Smooth muscle cell (in vitro differentiated cells): ENCODE data around the gene PODXL2. TPM values are rescaled to one million over a fixed set of nuclear protein-coding genes. Genes with fewer than 3 reads are reported as not detected.

ENCODE experiments used
- DNase-seq: peaks from one replicate; lab custom pipeline; 2025; ENCODE audit not compliant: unreplicated experiment; lab: John Stamatoyannopoulos, UW
- H2AFZ ChIP-seq: fragments of 200-600 bp; sonication (generic); 2 replicates; pipeline ENCODE4 v1.6.0; 2016; ENCODE audit warnings: antibody characterized with exemption, low read depth, mild to moderate bottlenecking
- H3F3A ChIP-seq: fragments of 200-600 bp; sonication (generic); 2 replicates; pipeline ENCODE4 v1.6.0; 2017; ENCODE audit warnings: antibody characterized with exemption, low read depth
- H3K27ac ChIP-seq: fragments of 200-600 bp; sonication (generic); 2 replicates; pipeline ENCODE4 v1.5.1; 2016; ENCODE audit warnings: low read depth, mild to moderate bottlenecking
- H3K27me3 ChIP-seq: fragments of 200-600 bp; sonication (generic); 2 replicates; pipeline ENCODE4 v1.6.1; 2016; ENCODE audit warnings: low read depth, mild to moderate bottlenecking
- H3K36me3 ChIP-seq: fragments of 200-600 bp; sonication (generic); 2 replicates; pipeline ENCODE4 v1.5.1; 2016; ENCODE audit warnings: low read depth
- H3K4me1 ChIP-seq: fragments of 200-600 bp; sonication (generic); 2 replicates; pipeline ENCODE4 v1.5.1; 2016; ENCODE audit warnings: low read depth
- H3K4me2 ChIP-seq: fragments of 200-600 bp; sonication (generic); 2 replicates; pipeline ENCODE4 v1.6.0; 2016; ENCODE audit warnings: mild to moderate bottlenecking
- H3K4me3 ChIP-seq: fragments of 200-600 bp; sonication (generic); 2 replicates; pipeline ENCODE4 v1.5.1; 2016; ENCODE audit warnings: mild to moderate bottlenecking
- H3K79me2 ChIP-seq: fragments of 200-600 bp; sonication (generic); 2 replicates; pipeline ENCODE4 v1.6.0; 2016; ENCODE audit warnings: low read depth, mild to moderate bottlenecking
- H3K9ac ChIP-seq: fragments of 200-600 bp; sonication (generic); 2 replicates; pipeline ENCODE4 v1.6.0; 2016; ENCODE audit warnings: low read depth
- H3K9me3 ChIP-seq: fragments of 200-600 bp; sonication (generic); replicated peaks from 2 replicates; pipeline ENCODE4 v1.5.1; 2016; ENCODE audit warnings: low read depth
- H4K20me1 ChIP-seq: fragments of 200-600 bp; sonication (generic); 2 replicates; pipeline ENCODE4 v1.6.0; 2016; ENCODE audit warnings: low read depth
- CTCF ChIP-seq: fragments of 200-600 bp; sonication (generic); IDR thresholded peaks from 2 replicates; pipeline ENCODE4 v1.5.1; 2017; ENCODE audit warnings: borderline replicate concordance, mild to moderate bottlenecking, antibody characterized with exemption; ENCODE audit not compliant: insufficient read depth, poor library complexity, severe bottlenecking
- WGBS: methylation state at CpG from one replicate; pipeline ENCODE4 v1.1.7; 2016; ENCODE audit warnings: low lambda C conversion rate; 5-methylcytosine and 5-hydroxymethylcytosine counted together
- polyA plus RNA-seq: library from polyadenylated mRNA; unstranded; fragments of >200 nt; fragmentation: Nextera tagmentation; extraction: Ambion mirVana; gene quantifications from 2 replicates; pipeline ENCODE4 v1.2.1, GENCODE V29; 2016
- total RNA-seq: library from RNA; depleted of rRNA; stranded (reverse); fragments of >200 nt; gene quantifications from 2 replicates; pipeline ENCODE4 v1.2.3, GENCODE V29; 2014

PODXL2 gene
- total and polyA plus RNA-seq, 2 experiments from 2014 or later: 4.1 to 9.7 TPM

GRCh38 chr3:127699416-127700300 lies 70.7 kb downstream of the PODXL2 start:
- TF ChIP-seq CTCF: no peak
- Histone ChIP-seq H3K9me3 (no peaks in the 10 kb centered on the region), H3K36me3 (no peaks in the 10 kb centered on the region), H3K4me2 (no peak overlapping the region), H3K9ac (no peak overlapping the region), H3K4me3 (no peak overlapping the region), H3K79me2 (no peaks in the 10 kb centered on the region), H2AFZ (no peak overlapping the region), H4K20me1 (no peaks in the 10 kb centered on the region), H3F3A (peaks cover 3% of the 10 kb centered on the region), H3K27ac (no peak overlapping the region), H3K27me3 (no peaks in the 10 kb centered on the region), H3K4me1 (peaks cover 6% of the 10 kb centered on the region)
- no peak for DNase-seq
- WGBS: 93% methylated on average over 9 of the region's 9 CpGs

- Histone ChIP-seq H3K4me2 (no peak overlapping the region), H3F3A (peaks cover 3% of the 10 kb centered on the region), H3K79me2 (no peaks in the 10 kb centered on the region), H3K36me3 (no peaks in the 10 kb centered on the region), H3K9ac (no peak overlapping the region), H3K4me3 (no peak overlapping the region), H3K4me1 (peaks cover 6% of the 10 kb centered on the region), H3K9me3 (no peaks in the 10 kb centered on the region), H3K27me3 (no peaks in the 10 kb centered on the region), H2AFZ (no peak overlapping the region), H4K20me1 (no peaks in the 10 kb centered on the region), H3K27ac (no peak overlapping the region)
- TF ChIP-seq CTCF: no peak
- no peak for DNase-seq
- 79% methylated on average over 5 of the region's 5 CpGs for WGBS
Measured at GRCh38 chr3:127700406-127700805, 71.4 kb downstream of the PODXL2 start.

GRCh38 chr3:127701280-127701911 lies 72.4 kb downstream of the PODXL2 start:
- H3K9ac ChIP-seq: no peak overlapping the region
- no peak for TF ChIP-seq CTCF
- no peak overlapping the region for H3K4me3 ChIP-seq
- H3K4me1 ChIP-seq: peaks cover 6% of the 10 kb centered on the region
- 86% methylated on average over 11 of the region's 11 CpGs for WGBS
- H3K9me3 ChIP-seq: no peaks in the 10 kb centered on the region
- H3K79me2 ChIP-seq: no peaks in the 10 kb centered on the region
- H3F3A ChIP-seq: peaks cover 3% of the 10 kb centered on the region
- DNase-seq: no peak
- no peak overlapping the region for H2AFZ ChIP-seq
- H3K4me2 ChIP-seq: no peak overlapping the region
- H3K27me3 ChIP-seq: no peaks in the 10 kb centered on the region
- H3K36me3 ChIP-seq: no peaks in the 10 kb centered on the region
- no peaks in the 10 kb centered on the region for H4K20me1 ChIP-seq
- H3K27ac ChIP-seq: no peak overlapping the region
